A549 (cell line): Measurements from ENCODE around the gene L3HYPDH. TPM values are rescaled to one million over a fixed set of nuclear protein-coding genes. Genes with fewer than 3 reads are reported as not detected.

Source experiments
- ATAC-seq, 2 experiments: fragments of 200-7000 bp in 1 of 2; fragments of >200 bp in 1 of 2; cut with Nextera tagmentation in 1 of 2; cut with Tn5 transposase in 1 of 2; 3 replicates each; pipeline versions ENCODE4 v1.8.0 to v1.9.1; 2018 to 2020; ENCODE audit warnings: mild to moderate bottlenecking in 1 of 2, moderate library complexity in 1 of 2
- CTCF ChIA-PET: fragments of 300-600 bp; sonication (Branson Sonifier 250); formaldehyde crosslinking; extraction: SDS; loops from one replicate; lab custom pipeline; 2021; ENCODE audit warnings: antibody characterized with exemption, inconsistent platforms; lab: Yijun Ruan, JAX
- POLR2A ChIA-PET: fragments of 350-600 bp; formaldehyde crosslinking; extraction: SDS; loops from one replicate; lab custom pipeline; 2021; ENCODE audit warnings: antibody characterized with exemption, inconsistent platforms; lab: Yijun Ruan, JAX
- DNase-seq, 2 experiments: peaks; one replicate each; pipeline versions ENCODE4 v3.0.0 to v3.0.0-alpha.2; 2011 to 2016; ENCODE audit warnings: low read depth in 1 of 2, low spot score in 1 of 2
- FAIRE-seq: peaks from 2 replicates; lab custom pipeline; 2011; peaks lifted over from hg19 to GRCh38; lab: Jason Lieb, UNC
- H3K27ac ChIP-seq, 2 experiments: fragments of >200 bp; sonication (Bioruptor Twin); formaldehyde crosslinking; 3 replicates each; pipeline ENCODE4 v1.5.1; 2016 to 2017
- H3K4me1 ChIP-seq: fragments of >200 bp; sonication (Bioruptor Twin); formaldehyde crosslinking; 3 replicates; pipeline ENCODE4 v1.6.1; 2016
- H3K4me2 ChIP-seq: fragments of >200 bp; sonication (Bioruptor Twin); formaldehyde crosslinking; 3 replicates; pipeline ENCODE4 v1.6.1; 2016
- H3K4me3 ChIP-seq: fragments of >200 bp; sonication (Bioruptor Twin); formaldehyde crosslinking; 3 replicates; pipeline ENCODE4 v1.5.1; 2016
- H3K9me3 ChIP-seq: fragments of >200 bp; sonication (Bioruptor Twin); formaldehyde crosslinking; 3 replicates; pipeline ENCODE4 v1.6.1; 2016
- BHLHE40 ChIP-seq: IDR thresholded peaks from 2 replicates; pipeline ENCODE4 v1.6.1; 2012; ENCODE audit warnings: low read depth, low read length, inconsistent platforms
- CBX8 ChIP-seq: fragments of 200-600 bp; sonication (generic); IDR thresholded peaks from 2 replicates; pipeline ENCODE4 v1.6.1; 2016
- CHD2 ChIP-seq: fragments of 150-350 bp; IDR thresholded peaks from 2 replicates; pipeline ENCODE4 v1.6.1; 2014; ENCODE audit warnings: low read length; ENCODE audit not compliant: partially characterized antibody
- CHD4 ChIP-seq: fragments of 200-600 bp; sonication (generic); IDR thresholded peaks from 2 replicates; pipeline ENCODE4 v1.6.1; 2016; ENCODE audit warnings: antibody characterized with exemption, mild to moderate bottlenecking, borderline replicate concordance
- E2F6 ChIP-seq: IDR thresholded peaks from 2 replicates; pipeline ENCODE4 v1.6.1; 2012; ENCODE audit warnings: low read depth, borderline replicate concordance
- EHF ChIP-seq: fragments of 250-450 bp; sonication (Bioruptor Pico); IDR thresholded peaks from 2 replicates; pipeline ENCODE4 v1.5.0; 2020; ENCODE audit warnings: mild to moderate bottlenecking
- EHMT2 ChIP-seq: fragments of 200-600 bp; sonication (generic); IDR thresholded peaks from 2 replicates; pipeline ENCODE4 v1.6.1; 2016; ENCODE audit warnings: antibody characterized with exemption, low read depth, mild to moderate bottlenecking, moderate library complexity
- EP300 ChIP-seq, 2 experiments: fragments of >200 bp; sonication (Bioruptor Twin); formaldehyde crosslinking; IDR thresholded peaks; 2 replicates in 1 of 2; 3 replicates in 1 of 2; pipeline ENCODE4 v1.6.1; 2016 to 2017
- ESRRA ChIP-seq: fragments of 150-350 bp; IDR thresholded peaks from 2 replicates; pipeline ENCODE4 v1.6.1; 2014; ENCODE audit warnings: mild to moderate bottlenecking, low read length, borderline replicate concordance
- FOSB ChIP-seq: fragments of 250-450 bp; sonication (Bioruptor Pico); IDR thresholded peaks from 2 replicates; pipeline ENCODE4 v1.5.0; 2020; ENCODE audit warnings: mild to moderate bottlenecking, moderate library complexity
- FOSL2 ChIP-seq, 2 experiments: fragments of 450-650 bp in 1 of 2; fragments of >200 bp in 1 of 2; sonication (Bioruptor Twin) in 1 of 2; formaldehyde crosslinking; IDR thresholded peaks; 2 replicates each; pipeline versions ENCODE4 v1.5.0 to v1.6.1; 2016 to 2020; ENCODE audit warnings: mild to moderate bottlenecking in 1 of 2, moderate library complexity in 1 of 2
- FOXS1 ChIP-seq: fragments of 250-450 bp; sonication (Bioruptor Pico); IDR thresholded peaks from 2 replicates; pipeline ENCODE4 v1.5.0; 2020; ENCODE audit warnings: mild to moderate bottlenecking, moderate library complexity
- GATA3 ChIP-seq: IDR thresholded peaks from 2 replicates; pipeline ENCODE4 v1.6.1; 2012; ENCODE audit warnings: borderline replicate concordance
- HMGXB4 ChIP-seq: fragments of 250-450 bp; sonication (Bioruptor Pico); IDR thresholded peaks from 2 replicates; pipeline ENCODE4 v1.5.0; 2021; ENCODE audit warnings: mild to moderate bottlenecking, moderate library complexity, borderline replicate concordance
- HOXA7 ChIP-seq: fragments of 250-450 bp; sonication (Bioruptor Pico); IDR thresholded peaks from 2 replicates; pipeline ENCODE4 v1.5.0; 2020; ENCODE audit warnings: mild to moderate bottlenecking, moderate library complexity
- JUN ChIP-seq, 2 experiments: fragments of >200 bp; sonication (Bioruptor Twin); formaldehyde crosslinking; IDR thresholded peaks; 2 replicates in 1 of 2; 3 replicates in 1 of 2; pipeline ENCODE4 v1.6.1; 2016 to 2017
- KDM5A ChIP-seq: fragments of 200-600 bp; sonication (generic); IDR thresholded peaks from 2 replicates; pipeline ENCODE4 v1.6.1; 2016; ENCODE audit warnings: antibody characterized with exemption, mild to moderate bottlenecking
- MAX ChIP-seq: IDR thresholded peaks from 2 replicates; pipeline ENCODE4 v1.6.1; 2012
- MYC ChIP-seq: IDR thresholded peaks from 2 replicates; pipeline ENCODE4 v1.6.1; 2012; ENCODE audit warnings: mild to moderate bottlenecking, inconsistent platforms, low read length, improper control_type of control experiment, borderline replicate concordance
- NFE2L2 ChIP-seq: fragments of 150-350 bp; conservative IDR thresholded peaks from 2 replicates; pipeline ENCODE4 v1.6.1; 2014; ENCODE audit warnings: low read length
- NPAS2 ChIP-seq: fragments of 250-450 bp; sonication (Bioruptor Pico); IDR thresholded peaks from 2 replicates; pipeline ENCODE4 v1.8.0; 2022; ENCODE audit warnings: mild to moderate bottlenecking, moderate library complexity, borderline replicate concordance
- NR3C1 ChIP-seq: fragments of >200 bp; sonication (Bioruptor Twin); formaldehyde crosslinking; IDR thresholded peaks from 3 replicates; pipeline ENCODE4 v1.6.1; 2017
- PHF8 ChIP-seq: fragments of 200-600 bp; sonication (generic); IDR thresholded peaks from 2 replicates; pipeline ENCODE4 v1.6.1; 2016; ENCODE audit warnings: low read depth, mild to moderate bottlenecking, antibody characterized with exemption, moderate library complexity, borderline replicate concordance
- POLR2AphosphoS2 ChIP-seq: conservative IDR thresholded peaks from 2 replicates; pipeline ENCODE4 v1.6.1; 2012; ENCODE audit warnings: low read length, improper control_type of control experiment, inconsistent platforms
- RAD21 ChIP-seq, 2 experiments: fragments of >200 bp in 1 of 2; sonication (Bioruptor Twin) in 1 of 2; formaldehyde crosslinking in 1 of 2; IDR thresholded peaks in 1 of 2; conservative IDR thresholded peaks in 1 of 2; 2 replicates in 1 of 2; 3 replicates in 1 of 2; pipeline ENCODE4 v1.6.1; 2012 to 2018; ENCODE audit warnings: inconsistent platforms in 1 of 2
- RARB ChIP-seq: fragments of 250-450 bp; sonication (Bioruptor Pico); IDR thresholded peaks from 2 replicates; pipeline ENCODE4 v1.8.0; 2021; ENCODE audit warnings: mild to moderate bottlenecking, moderate library complexity
- SMC3 ChIP-seq: fragments of >200 bp; sonication (Bioruptor Twin); formaldehyde crosslinking; IDR thresholded peaks from 3 replicates; pipeline ENCODE4 v1.6.1; 2018; ENCODE audit warnings: inconsistent platforms
- SREBF2 ChIP-seq: fragments of 450-650 bp; IDR thresholded peaks from 2 replicates; pipeline ENCODE4 v1.6.1; 2014; ENCODE audit warnings: mild to moderate bottlenecking, moderate library complexity
- TFCP2L1 ChIP-seq: fragments of 250-450 bp; sonication (Bioruptor Pico); IDR thresholded peaks from 2 replicates; pipeline ENCODE4 v1.5.0; 2021; ENCODE audit warnings: mild to moderate bottlenecking
- TP53 ChIP-seq: fragments of 250-450 bp; sonication (Bioruptor Pico); IDR thresholded peaks from 2 replicates; pipeline ENCODE4 v1.5.0; 2021; ENCODE audit warnings: mild to moderate bottlenecking, moderate library complexity
- ZC3H11A ChIP-seq: fragments of 450-650 bp; IDR thresholded peaks from 2 replicates; pipeline ENCODE4 v1.6.1; 2014; ENCODE audit warnings: antibody characterized with exemption, mild to moderate bottlenecking
- WGBS: methylation state at CpG from one replicate; pipeline ENCODE4 v1.1.6; 2017; ENCODE audit errors: missing lambda C conversion rate; 5-methylcytosine and 5-hydroxymethylcytosine counted together
- polyA plus RNA-seq, 4 experiments: library from polyadenylated mRNA; depleted of rRNA in 3 of 4; stranded (reverse); fragments of >200 nt; fragmentation: RNase III in 1 of 4; extraction: RNeasy Plus Mini Kit Qiagen cat#74134 plus additional on column Dnase treatment in 1 of 4; gene quantifications; 2 replicates in 3 of 4; 3 replicates in 1 of 4; pipeline ENCODE4 v1.2.3, GENCODE V29; 2011 to 2017

Gene L3HYPDH
- polyA plus RNA-seq, 2 of the 4 experiments (the other 2 are of a cell fraction) = 47.5 to 100.0 TPM

GRCh38 chr14:59503256-59503655, 19.0 kb upstream of the L3HYPDH start:
- ATAC-seq (no peak), FAIRE-seq (no peak), DNase-seq (no peak)
- Histone ChIP-seq H3K9me3 (no peaks in the 10 kb centered on the region), H3K27ac (no peak overlapping the region), H3K4me3 (no peak overlapping the region), H3K4me2 (no peak overlapping the region), H3K4me1 (no peaks in the 10 kb centered on the region)
- POLR2A ChIA-PET = interaction anchor here (1.6 kb wide), 1 partner anchor 20 kb away, joined by 6 read pairs; the partner anchor contains the start of genes JKAMP and L3HYPDH
- WGBS = 90% methylated on average over 4 of the region's 4 CpGs
- TF ChIP-seq KDM5A (no peak), NR3C1 (no peak), CHD2 (no peak), RARB (no peak), ESRRA (no peak), EP300 (IDR thresholded peaks at IDR 0.05) (no peak), EHMT2 (no peak), CBX8 (no peak), CHD4 (no peak), SMC3 (no peak), POLR2AphosphoS2 (no peak), HOXA7 (CRISPR knock-in tag) (no peak), FOSB (CRISPR knock-in tag) (no peak), JUN (IDR thresholded peaks at IDR 0.05) (no peak), ZC3H11A (no peak), NPAS2 (CRISPR knock-in tag) (no peak), TFCP2L1 (CRISPR knock-in tag) (no peak), TP53 (CRISPR knock-in tag) (no peak), SREBF2 (no peak)
- CTCF ChIA-PET = interaction anchor here (2.0 to 3.1 kb wide), 2 partner anchors 73 kb away, joined by 8 to 14 read pairs; partner anchors contain the start of gene CCDC175

- WGBS = 97% methylated on average over 3 of the region's 3 CpGs
- no peak for TF ChIP-seq MAX
- no peak for TF ChIP-seq RAD21 (conservative IDR thresholded peaks at IDR 0.05 in 1 of 2, IDR thresholded peaks at IDR 0.05 in 1 of 2)
- TF ChIP-seq NFE2L2 = no peak
- no peak for TF ChIP-seq GATA3
- TF ChIP-seq E2F6 = no peak
- no peak for TF ChIP-seq ESRRA
- TF ChIP-seq MYC = no peak
- no peak for TF ChIP-seq EHMT2
- TF ChIP-seq BHLHE40 = no peak
- no peak for TF ChIP-seq FOSL2 (IDR thresholded peaks at IDR 0.05)
- TF ChIP-seq FOSL2 (CRISPR knock-in tag; IDR thresholded peaks at IDR 0.05) = no peak
- no peak for TF ChIP-seq FOXS1 (CRISPR knock-in tag)
- TF ChIP-seq EHF = no peak
- TF ChIP-seq PHF8 = no peak
- TF ChIP-seq HMGXB4 (CRISPR knock-in tag) = no peak
- Histone ChIP-seq H3K4me1 (no peaks in the 10 kb centered on the region), H3K9me3 (no peaks in the 10 kb centered on the region), H3K4me2 (no peak overlapping the region), H3K27ac (no peak overlapping the region), H3K4me3 (no peak overlapping the region)
- ChIA-PET CTCF (no interaction called here), POLR2A (no interaction called here)
- FAIRE-seq (no peak), ATAC-seq (no peak), DNase-seq (no peak)
These were observed 16.5 kb upstream of the L3HYPDH start for GRCh38 chr14:59500732-59501131.
